Kidney (tissue), 14 donors: ENCODE data around the gene NEK4. TPM values are rescaled to one million over a fixed set of nuclear protein-coding genes. Genes with fewer than 3 reads are reported as not detected.

Experiments
- DNase-seq, 5 donors: peaks; one replicate each; pipeline ENCODE4 v3.0.0-alpha.2; 2013 to 2020
- FAIRE-seq: peaks from 2 replicates; lab custom pipeline; 2012; peaks lifted over from hg19 to GRCh38; lab: Jason Lieb, UNC
- H3K27ac ChIP-seq, 2 donors: one replicate each; pipeline ENCODE4 v1.7.0; 2013; ENCODE audit warnings: low read depth in 2 of 2, low read length in 2 of 2, inconsistent platforms in 1 of 2
- H3K27me3 ChIP-seq: one replicate; pipeline ENCODE4 v1.7.1; 2013; ENCODE audit warnings: low read length, inconsistent platforms; ENCODE audit not compliant: control insufficient read depth, insufficient read depth
- H3K36me3 ChIP-seq, 3 donors: one replicate each; pipeline versions ENCODE4 v1.7.0 to v1.7.1; 2013; ENCODE audit warnings: low read length in 3 of 3, control low read depth in 1 of 3, inconsistent platforms in 1 of 3; ENCODE audit not compliant: insufficient read depth in 3 of 3, control insufficient read depth in 2 of 3
- H3K4me1 ChIP-seq, 3 donors: one replicate each; pipeline versions ENCODE4 v1.7.0 to v1.7.1; 2013; ENCODE audit warnings: low read length in 3 of 3, inconsistent platforms in 1 of 3, low read depth in 1 of 3; ENCODE audit not compliant: control insufficient read depth in 2 of 3, insufficient read depth in 2 of 3
- H3K4me3 ChIP-seq, 3 donors: one replicate each; pipeline versions ENCODE4 v1.7.0 to v1.8.1; 2013; ENCODE audit warnings: low read length in 3 of 3, control low read depth in 1 of 3, inconsistent platforms in 1 of 3
- H3K9ac ChIP-seq, 3 donors: one replicate each; pipeline versions ENCODE4 v1.7.0 to v1.7.1; 2013; ENCODE audit warnings: low read length in 3 of 3, control low read depth in 1 of 3, inconsistent platforms in 1 of 3
- H3K9me3 ChIP-seq, 3 donors: one replicate each; pipeline versions ENCODE4 v1.7.0 to v1.7.1; 2013; ENCODE audit warnings: low read length in 3 of 3, control low read depth in 1 of 3, inconsistent platforms in 1 of 3; ENCODE audit not compliant: control insufficient read depth in 2 of 3, insufficient read depth in 1 of 3
- CTCF ChIP-seq: IDR thresholded peaks from 3 replicates; pipeline ENCODE4 v1.5.1; 2012; ENCODE audit warnings: mild to moderate bottlenecking, moderate library complexity, borderline replicate concordance; ENCODE audit not compliant: insufficient read depth; ENCODE audit errors: extremely low read depth
- intact Hi-C: fragments of 100-400 bp; cut with DNase I; formaldehyde crosslinking; loops from one replicate; pipeline ENCODE4 v1.11.1; 2022
- polyA plus RNA-seq: library from polyadenylated mRNA; stranded (reverse); fragments of 350-450 nt; fragmentation: Illumina TruSeq; extraction: RNeasy Lipid Tissue Mini Kit (QIAGEN cat#74804); gene quantifications from one replicate; pipeline ENCODE4 v1.2.3, GENCODE V29; 2014; ENCODE audit warnings: low read depth, low replicate concordance; ENCODE audit not compliant: insufficient read depth
- total RNA-seq: library from RNA; stranded (reverse); fragmentation: NEBNext Ultra II Directional; extraction: Animal tissue kit (Norgen Biotek cat#: 25700); gene quantifications from one replicate; pipeline ENCODE4 v1.2.1, GENCODE V29; 2021
- donor health status: control.
- donor health status: control.
- donor health status: control.
- donor health status: control.
- donor health status: control.
- donor health status: DM: yes; HTN: yes; CAD: no.
- donor health status: Normal renal cell carcinoma (clear cell type).

NEK4 gene
- total and polyA plus RNA-seq, 2 donors from 2014 or later, result 5.5 to 27.9 TPM

- intact Hi-C loops, result no loop called here
Measured at GRCh38 chr3:52723935-52724334, 46.8 kb downstream of the NEK4 start.

DNA sequence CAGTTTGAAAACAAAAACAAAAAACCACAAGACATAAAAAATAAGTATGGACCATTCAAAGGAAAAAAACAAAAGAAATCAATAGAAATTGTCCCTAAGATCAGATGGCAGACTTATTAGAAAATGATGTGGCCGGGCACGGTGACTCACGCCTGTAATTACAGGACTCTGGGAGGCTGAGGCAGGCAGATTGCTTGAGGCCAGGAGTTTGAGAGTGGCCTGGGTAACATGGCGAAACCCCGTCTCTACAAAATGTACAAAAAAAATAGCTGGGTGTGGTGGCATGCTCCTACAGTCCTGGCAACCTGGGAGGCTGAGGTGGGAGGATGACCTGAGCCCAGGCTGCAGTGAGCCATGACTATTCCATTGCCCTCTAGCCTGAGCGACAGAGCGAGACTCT lies 48.2 kb downstream of the NEK4 start:
- no peak for TF ChIP-seq CTCF
- H3K4me3 ChIP-seq, result no peak overlapping the region
- no peak for FAIRE-seq
- H3K27ac ChIP-seq, result no peak overlapping the region
- intact Hi-C loops, result no loop called here
- DNase-seq, result no peak
- peaks cover 0 to 4% (median 0%) of the 10 kb centered on the region in 3 donors for H3K36me3 ChIP-seq
- H3K9me3 ChIP-seq, result no peaks in the 10 kb centered on the region
- H3K9ac ChIP-seq, result no peak overlapping the region
- H3K4me1 ChIP-seq, result no peaks in the 10 kb centered on the region
- no peaks in the 10 kb centered on the region for H3K27me3 ChIP-seq

More at GRCh38 chr3:52723935-52724334, 46.8 kb downstream of the NEK4 start:
- Histone ChIP-seq H3K9me3 (no peaks in the 10 kb centered on the region), H3K4me1 (no peaks in the 10 kb centered on the region), H3K4me3 (no peak overlapping the region), H3K27me3 (no peaks in the 10 kb centered on the region), H3K9ac (no peak overlapping the region), H3K27ac (no peak overlapping the region), H3K36me3 (peaks cover 0 to 7% (median 0%) of the 10 kb centered on the region in 3 donors)
- DNase-seq, result no peak
- TF ChIP-seq CTCF, result no peak
- FAIRE-seq, result no peak

GRCh38 chr3:52721730-52722008 lies 49.1 kb downstream of the NEK4 start:
- no peaks in the 10 kb centered on the region for H3K27me3 ChIP-seq
- no peaks in the 10 kb centered on the region for H3K9me3 ChIP-seq
- DNase-seq, result no peak
- H3K4me1 ChIP-seq, result no peaks in the 10 kb centered on the region
- FAIRE-seq, result no peak
- TF ChIP-seq CTCF, result no peak
- no peak overlapping the region for H3K27ac ChIP-seq
- H3K4me3 ChIP-seq, result no peak overlapping the region
- H3K36me3 ChIP-seq, result peaks cover 0 to 4% (median 0%) of the 10 kb centered on the region in 3 donors
- intact Hi-C loops, result no loop called here
- H3K9ac ChIP-seq, result no peak overlapping the region
